GM18499 (cell line): ENCODE data around the gene RPL13.

ENCODE experiments used
- ATAC-seq: cut with Tn5 transposase; IDR thresholded peaks from one replicate; pipeline ENCODE4 v1.9.1; 2021; ENCODE audit warnings: moderate number of reproducible peaks; ENCODE audit not compliant: insufficient read depth, unreplicated experiment

Gene RPL13

DNA sequence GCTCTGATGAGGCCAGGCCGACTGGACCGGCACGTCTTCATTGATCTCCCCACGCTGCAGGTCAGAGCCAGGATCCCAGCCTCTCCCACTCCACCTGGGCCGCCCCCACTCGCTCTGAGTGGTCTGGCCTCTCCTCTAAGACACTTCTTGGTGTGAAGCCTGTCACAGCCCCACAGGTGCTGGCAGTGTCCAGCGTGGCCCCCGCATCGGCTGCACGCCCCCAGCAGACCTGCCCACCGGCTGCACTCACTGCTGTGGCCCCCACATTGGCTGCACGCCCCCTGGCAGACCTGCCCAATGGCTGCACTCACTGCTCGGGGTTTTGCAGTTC is 15.8 kb upstream of the RPL13 start:
- no peak for ATAC-seq

DNA sequence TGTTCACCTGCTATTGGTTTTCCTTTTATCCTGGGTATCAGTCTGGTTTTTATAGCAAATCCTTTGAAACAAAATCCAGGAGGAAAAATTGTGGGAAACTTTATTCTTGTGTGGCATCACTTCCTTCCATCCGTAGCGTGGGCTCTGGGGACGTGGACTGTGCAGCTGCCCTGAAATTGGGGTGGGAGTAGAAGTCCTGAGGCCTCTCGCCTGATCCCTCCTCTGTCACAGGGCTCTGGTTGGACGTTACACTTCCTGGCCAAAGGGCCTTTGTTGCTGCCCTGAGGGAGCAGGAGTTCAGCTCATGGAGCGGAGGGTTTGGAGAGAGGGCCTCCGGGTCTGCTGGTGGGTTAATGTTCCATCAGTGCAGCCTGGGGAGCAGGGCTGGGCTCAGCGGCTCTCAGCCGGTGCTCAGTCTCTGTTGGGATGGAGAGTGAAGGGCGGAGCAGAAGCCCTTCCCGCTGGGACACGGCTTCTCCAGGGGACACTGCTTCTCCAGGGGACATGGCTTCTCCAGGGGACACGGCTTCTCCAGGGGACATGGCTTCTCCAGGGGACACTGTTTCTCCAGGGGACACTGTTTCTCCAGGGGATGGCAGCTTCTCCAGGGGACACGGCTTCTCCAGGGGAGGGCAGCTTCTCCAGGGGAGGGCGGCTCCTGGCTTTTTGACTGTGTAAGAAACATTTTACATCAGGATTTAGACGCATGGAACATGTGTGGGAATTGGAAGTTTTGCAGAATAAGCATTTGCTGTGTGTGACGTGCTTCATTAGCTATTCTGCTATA is 15.2 kb upstream of the RPL13 start:
- no peak for ATAC-seq

DNA sequence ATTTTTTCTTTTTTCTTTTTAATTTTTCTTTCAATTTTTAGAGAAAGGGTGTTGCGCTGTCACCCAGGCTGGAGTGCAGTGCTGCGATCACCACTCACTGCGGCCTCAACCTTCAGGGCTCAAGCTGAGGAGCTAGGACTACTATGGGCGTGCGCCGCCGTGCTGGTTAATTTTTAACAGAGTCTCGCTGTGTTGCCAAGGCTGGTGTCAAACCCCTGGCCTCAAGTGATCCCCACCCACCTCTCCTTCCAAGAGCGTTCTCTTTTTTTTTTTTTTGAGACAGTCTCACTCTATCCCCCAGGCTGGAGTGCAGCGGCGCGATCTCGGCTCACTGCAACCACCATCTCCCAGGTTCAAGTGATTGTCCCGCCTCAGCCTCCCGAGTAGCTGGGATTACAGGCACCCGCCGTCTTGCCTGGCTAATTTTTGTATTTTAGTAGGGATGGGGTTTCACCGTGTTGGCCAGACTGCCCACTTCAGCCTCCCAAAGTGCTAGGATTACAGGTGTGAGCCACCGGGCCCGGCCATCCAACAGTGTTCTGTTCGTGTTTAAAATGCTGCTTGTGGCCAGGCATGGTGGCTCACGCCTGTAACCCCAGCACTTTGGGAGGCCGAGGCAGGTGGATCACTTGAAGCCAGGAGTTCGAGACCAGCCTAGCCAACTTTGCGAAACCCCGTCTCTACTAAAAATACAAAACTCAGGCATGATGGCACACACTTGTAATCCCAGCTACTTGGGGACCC is 14.5 kb upstream of the RPL13 start:
- ATAC-seq, result no peak

DNA sequence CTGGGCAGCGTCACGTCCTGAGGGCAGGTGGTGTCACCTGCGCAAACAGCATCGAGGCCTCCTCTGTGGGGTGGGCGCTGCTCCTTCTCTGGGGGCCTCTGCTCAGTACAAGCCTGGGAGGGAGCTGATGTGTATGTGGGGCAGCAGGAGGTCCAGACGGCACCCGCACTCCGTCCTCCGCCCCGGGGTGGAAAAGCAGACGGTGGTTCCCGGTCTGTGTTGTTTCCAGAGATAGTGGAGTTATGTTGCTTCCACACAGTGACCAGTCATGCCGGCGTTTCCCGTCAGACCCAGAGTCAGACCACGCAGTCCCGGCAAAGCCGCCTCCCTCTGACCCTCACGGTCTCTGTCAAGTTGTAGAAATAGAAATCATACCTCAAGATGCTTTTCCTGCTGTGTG is 13.7 kb upstream of the RPL13 start:
- no peak for ATAC-seq

DNA sequence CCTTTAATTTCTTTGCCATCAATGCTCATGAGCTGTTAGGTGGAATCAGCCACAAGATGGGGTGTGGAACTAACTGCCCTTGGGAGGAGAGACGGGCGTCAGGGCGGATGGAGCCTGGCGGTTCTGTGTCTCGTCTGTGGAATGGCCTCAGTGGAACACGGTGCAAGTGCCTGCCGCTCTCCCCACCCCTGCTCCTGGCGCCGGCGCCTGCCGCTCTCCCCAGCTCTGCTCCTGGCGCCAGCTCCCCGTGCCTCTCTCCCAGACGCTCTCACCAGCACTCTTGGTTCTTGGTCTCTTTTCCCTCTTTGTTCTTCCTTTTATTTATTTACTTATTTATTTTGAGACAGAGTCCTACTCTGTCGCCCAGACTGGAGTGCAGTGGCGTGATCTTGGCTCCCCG is 13.2 kb upstream of the RPL13 start:
- no peak for ATAC-seq

DNA sequence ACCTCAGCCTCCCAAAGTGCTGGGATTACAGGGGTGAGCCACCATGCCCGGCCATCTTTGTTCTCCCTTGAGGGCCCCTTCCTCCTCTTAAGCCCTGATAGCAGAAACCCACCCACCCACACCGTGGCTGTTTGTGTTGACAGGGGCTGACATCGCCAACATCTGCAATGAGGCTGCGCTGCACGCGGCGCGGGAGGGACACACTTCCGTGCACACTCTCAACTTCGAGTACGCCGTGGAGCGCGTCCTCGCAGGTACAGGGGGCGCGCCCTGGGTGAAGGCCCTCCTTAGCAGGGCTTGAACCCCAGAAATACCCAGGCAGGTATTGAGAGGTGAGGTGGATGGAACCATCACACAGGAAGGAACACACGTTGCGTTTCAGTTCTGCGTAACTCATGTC is 12.6 kb upstream of the RPL13 start:
- ATAC-seq, result no peak

DNA sequence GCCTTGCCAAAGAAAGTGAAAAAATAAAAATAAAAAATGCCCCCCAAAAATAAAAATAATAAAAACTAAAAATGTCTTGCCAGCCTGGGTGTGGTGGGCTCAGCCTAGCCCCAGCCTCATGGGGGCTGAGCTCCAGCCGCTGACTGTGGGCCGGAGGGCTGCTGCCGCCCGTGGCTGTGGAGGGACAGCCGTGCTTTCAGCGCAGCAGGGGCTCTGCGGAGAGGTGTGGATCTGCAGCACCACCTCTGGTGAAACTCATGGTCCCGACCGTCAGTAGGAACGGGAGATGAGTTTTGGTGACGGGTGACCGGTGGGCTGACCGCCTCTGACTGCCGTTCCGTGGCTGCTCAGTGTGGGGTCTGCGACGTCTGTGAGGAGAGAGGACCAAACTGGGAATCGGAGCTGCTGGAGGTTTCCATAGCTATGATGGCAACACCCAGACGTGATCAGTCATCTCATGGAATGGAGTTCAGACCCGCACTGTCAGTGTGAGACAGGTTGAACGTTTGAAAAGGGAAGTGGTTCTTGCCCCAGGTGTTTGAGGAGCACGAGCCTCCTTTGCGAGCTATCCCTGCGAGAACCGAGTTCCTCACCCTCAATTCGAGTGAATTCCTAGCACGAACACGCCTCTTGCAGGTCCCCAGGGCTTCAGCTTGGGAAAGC is 12.0 kb upstream of the RPL13 start:
- ATAC-seq, result no peak

DNA sequence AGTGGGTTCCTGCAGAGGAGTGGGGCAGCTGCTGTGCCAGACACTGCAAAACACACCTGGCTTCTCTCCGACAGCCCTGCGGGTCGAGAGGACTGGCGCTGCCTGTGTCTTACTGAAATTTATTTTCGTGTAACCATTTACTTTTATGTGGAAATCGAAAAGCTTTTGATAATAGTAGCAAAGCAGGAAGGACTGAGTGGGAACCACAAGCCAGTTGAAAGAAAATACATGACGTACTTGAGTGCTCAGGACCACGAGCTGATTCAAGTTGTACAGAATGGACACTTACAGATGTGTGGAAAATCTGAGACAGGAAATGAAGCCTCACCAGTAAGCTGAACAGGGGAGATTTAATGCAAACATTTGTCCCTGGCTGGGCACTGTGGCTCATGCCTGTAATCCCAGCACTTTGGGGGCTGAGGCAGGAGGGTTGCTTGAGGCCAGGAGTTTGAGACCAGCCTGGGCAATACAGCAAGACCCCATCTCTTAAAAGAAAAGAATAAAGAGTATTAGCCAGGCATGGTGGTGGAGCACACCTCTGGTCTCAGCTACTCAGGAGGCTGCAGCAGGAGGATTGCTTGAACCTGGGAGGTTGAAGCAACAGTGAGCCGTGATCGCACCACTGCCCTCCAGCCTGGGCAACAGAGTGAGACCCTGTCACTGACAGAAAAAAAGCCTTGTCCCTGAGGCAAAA is 11.3 kb upstream of the RPL13 start:
- ATAC-seq, result no peak

DNA sequence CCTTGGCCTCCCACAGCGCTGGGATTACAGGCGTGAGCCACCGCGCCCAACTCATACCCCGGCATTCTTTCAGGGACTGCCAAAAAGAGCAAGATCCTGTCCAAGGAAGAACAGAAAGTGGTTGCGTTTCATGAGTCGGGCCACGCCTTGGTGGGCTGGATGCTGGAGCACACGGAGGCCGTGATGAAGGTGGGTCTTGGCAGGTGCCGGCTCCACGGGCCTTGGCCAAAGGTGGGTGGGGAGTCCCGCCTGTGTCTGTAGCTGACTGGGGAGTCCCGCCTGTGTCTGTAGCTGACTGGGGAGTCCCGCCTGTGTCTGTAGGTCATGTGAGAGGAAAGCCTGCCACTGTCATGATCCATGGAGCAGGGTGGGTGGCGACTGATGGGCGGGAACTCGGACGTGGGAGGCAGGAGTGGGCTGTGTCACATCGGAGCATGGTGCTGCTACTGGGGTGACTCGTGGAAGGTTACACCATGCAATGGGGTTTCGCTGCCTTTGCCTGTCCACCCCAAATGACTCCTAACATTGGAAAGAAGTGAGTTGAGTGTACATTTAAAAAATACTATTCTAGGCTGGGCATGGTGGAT is 10.0 kb upstream of the RPL13 start:
- no peak for ATAC-seq

DNA sequence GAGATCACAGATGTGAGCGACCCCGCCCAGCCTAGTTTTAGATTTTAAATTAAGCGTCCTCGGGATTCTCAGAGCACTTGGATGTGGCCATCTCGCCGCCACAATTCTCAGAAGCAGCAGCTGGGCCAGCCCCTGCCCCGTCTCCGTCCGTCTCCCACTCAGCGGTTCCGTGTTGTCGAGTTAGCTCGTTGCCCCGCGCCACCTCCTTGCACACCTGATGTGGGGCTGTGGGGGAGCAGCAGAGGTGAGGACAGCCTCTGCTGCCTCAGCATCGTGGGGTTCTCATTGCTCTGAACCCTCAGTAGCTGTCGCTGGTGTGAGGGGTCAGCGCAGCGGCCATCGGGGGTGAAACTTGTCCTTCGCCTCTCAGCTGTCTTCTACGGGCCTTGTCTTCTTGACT is 8.2 kb upstream of the RPL13 start:
- ATAC-seq, result no peak

DNA sequence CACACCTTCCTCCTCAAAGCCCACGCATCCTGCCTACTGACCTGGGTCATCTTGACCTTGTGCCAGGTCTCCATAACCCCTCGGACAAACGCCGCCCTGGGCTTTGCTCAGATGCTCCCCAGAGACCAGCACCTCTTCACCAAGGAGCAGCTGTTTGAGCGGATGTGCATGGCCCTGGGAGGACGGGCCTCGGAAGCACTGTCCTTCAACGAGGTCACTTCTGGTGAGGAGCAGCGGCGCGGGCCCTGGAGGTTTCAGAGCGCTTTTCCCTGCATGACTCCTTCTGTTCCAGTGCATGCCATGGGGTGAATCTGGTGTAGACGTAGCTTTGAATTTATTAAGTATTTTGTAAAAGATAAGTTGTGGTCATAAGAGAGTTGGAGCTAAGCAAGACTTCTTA is 7.6 kb upstream of the RPL13 start:
- no peak for ATAC-seq

DNA sequence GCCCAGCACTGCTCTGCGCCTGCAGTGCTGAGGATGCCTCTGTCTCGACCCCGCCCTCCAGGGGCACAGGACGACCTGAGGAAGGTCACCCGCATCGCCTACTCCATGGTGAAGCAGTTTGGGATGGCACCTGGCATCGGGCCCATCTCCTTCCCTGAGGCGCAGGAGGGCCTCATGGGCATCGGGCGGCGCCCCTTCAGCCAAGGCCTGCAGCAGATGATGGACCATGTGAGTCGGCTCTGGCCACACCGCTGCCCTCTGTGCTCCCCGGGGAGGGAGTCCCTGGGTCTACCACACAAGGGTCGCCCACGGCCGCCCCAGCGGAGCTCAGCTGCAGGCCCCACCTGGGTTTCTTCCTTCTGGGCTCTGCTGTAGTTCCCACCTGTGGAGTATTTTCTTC is 6.7 kb upstream of the RPL13 start:
- ATAC-seq, result no peak

DNA sequence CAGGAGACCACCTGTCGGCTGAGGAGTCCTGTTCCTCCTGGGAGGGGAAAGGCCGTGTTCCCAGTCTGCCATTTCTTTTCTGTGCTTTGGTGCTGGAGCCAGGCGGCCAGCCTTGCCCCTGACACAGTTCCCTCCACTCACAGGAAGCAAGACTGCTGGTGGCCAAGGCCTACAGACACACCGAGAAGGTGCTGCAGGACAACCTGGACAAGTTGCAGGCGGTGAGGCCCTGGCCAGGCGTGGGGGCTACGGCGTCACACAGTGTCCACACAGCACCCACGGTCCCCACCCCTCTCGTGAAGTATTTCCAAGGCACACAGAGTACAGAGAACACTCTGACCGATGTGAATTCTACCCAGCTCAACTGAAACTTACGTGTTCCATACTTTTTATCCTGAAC is 6.1 kb upstream of the RPL13 start:
- ATAC-seq, result no peak

DNA sequence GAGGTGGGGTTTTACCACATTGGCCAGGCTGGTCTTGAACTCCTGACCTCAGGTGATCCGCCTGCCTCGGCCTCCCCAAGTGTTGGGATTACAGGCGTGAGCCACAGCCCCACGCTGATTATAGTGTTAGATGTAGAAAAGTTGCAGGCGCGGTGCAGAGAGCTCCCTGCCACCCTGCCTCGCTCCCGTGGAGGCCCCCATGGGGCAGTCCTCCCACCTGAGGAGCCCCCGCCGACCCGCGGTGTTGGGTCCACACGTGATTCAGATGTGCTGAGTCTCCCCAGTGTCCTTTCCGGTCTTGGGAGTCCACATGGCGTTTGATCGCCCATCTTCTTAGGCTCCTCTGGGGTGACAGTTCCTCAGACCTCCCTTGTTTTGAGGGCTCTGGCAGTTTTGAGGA is 5.2 kb upstream of the RPL13 start:
- no peak for ATAC-seq

DNA sequence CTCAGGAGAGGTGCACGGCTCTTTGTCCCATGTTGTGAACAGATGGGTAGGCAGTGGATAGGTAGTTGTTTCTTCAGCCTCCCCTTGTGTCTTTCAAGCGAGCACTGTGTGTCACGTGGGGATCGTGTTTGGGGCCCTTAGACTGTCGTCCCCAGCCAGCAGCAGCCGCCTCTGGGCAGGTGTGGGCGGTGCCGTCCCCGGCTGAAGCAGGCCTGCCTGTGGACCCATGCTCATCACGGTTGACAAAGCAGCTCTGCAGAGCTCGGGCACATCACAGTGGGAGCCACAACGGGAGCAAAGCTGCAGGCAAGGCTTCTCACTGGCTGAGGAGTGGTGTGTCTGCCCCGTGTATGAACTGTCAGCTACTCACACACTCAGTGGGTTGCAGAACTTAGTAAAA is 4.7 kb upstream of the RPL13 start:
- ATAC-seq, result no peak

DNA sequence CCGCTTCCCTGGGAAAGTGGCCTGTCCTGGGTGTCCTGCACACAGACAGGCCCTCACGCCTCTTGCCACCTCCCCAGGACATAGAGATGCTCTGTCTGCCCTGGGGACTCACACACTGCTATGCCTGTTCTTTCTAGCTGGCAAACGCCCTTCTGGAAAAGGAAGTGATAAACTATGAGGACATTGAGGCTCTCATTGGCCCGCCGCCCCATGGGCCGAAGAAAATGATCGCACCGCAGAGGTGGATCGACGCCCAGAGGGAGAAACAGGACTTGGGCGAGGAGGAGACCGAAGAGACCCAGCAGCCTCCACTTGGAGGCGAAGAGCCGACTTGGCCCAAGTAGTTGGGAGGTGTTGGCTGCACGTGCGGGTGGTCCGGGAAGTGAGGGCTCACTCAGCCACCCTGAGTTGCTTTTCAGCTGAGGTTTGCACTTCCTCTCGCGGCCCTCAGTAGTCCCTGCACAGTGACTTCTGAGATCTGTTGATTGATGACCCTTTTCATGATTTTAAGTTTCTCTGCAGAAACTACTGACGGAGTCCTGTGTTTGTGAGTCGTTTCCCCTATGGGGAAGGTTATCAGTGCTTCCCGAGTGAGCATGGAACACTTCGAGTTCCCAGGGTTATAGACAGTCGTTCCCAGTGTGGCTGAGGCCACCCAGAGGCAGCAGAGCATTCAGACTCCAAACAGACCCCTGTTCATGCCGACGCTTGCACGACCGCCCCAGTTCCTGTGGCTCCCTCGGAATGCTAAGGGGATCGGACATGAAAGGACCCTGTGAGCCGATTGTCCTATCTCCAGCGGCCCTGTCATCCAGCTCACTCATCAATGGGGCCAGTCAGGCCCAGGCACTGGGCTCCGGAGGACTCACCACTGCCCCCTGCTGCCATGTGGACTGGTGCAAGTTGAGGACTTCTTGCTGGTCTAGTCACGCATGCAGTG is 3.5 kb upstream of the RPL13 start:
- no peak for ATAC-seq

DNA sequence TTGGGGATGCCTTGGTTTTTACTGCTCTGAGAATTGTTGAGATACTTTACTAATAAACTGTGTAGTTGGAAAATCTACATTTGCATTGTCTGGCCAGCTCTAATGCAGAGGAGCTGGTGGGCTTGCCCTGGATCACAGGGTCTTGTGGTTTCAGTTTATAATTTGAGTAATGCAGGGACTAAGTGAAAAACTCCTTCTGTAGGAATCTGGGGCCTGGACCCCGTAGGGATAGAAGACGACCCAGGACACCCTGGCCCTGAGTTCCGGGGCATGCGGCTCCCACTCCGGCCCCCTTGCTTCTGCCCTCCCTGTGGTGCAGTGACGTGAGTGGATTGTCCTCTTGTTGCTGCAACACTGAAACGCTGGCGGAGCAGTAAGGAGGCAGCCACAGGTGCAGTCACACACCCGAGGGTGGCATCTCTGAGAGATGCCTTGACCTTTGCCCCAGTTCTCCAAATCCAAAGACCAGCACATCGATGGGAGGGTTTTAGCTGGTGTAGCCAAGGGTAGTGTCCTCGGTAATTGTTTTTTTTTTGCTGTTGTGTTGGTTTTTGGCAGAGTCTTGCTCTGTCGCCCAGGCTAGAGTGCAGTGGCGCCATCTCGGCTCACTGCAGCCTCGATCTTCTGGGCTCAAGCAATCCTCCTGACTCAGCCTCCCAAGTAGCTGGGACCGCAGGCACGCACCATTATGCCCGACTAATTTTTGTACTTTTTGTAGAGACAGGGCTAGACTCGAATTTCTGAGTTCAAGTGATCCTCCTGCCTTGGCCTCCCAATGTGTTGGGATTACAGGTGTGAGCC is 2.6 kb upstream of the RPL13 start:
- ATAC-seq, result no peak

DNA sequence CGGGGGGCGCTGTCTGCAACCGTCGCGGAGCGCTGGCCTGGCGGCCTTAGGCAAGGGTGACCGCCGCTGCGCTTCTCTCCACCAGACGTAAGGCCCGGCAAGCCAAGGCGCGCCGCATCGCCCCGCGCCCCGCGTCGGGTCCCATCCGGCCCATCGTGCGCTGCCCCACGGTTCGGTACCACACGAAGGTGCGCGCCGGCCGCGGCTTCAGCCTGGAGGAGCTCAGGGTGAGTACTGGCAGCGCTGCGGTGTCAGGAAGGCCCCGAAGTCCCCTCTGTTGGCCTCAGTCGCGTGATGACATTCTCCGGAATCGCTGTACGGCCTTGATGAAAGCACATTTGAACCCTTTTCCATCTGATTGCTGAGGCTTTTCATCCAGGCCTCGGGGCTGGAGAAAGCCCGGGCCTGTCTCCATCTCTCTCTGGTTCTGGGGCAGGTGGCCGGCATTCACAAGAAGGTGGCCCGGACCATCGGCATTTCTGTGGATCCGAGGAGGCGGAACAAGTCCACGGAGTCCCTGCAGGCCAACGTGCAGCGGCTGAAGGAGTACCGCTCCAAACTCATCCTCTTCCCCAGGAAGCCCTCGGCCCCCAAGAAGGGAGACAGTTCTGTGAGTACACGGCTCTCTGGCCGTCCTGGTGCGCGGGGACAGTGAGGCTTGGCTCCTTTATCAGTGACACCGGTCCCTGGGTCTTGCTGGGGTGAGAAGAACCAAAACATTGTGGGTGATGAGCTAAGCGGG is 831 bp downstream of the RPL13 start:
- ATAC-seq, result no peak
